ENCODE data around the gene ARHGAP35.
"Not testable (repeated sequence)": the region's sequence is repeated elsewhere in the genome, so short reads cannot be mapped to it uniquely, and the experiment has no call there.

ARHGAP35 gene

GRCh38 chr19:46868025-46868802 lies 7.4 kb downstream of the ARHGAP35 start:
- no peak for DNase-seq (ENCODE audit: low read depth in 2 of 3, low spot score in 1 of 3)

- not testable (repeated sequence) for DNase-seq (ENCODE audit: low read depth in 2 of 3, low spot score in 1 of 3)
Measured at GRCh38 chr19:46871173-46871572, 10.4 kb downstream of the ARHGAP35 start.

GRCh38 chr19:46872967-46873366 lies 12.2 kb downstream of the ARHGAP35 start:
- no peak for DNase-seq (ENCODE audit: low read depth in 2 of 3, low spot score in 1 of 3)

GRCh38 chr19:46875234-46875633 lies 14.4 kb downstream of the ARHGAP35 start:
- DNase-seq (ENCODE audit: low read depth in 2 of 3, low spot score in 1 of 3), result no peak

- no peak for DNase-seq (ENCODE audit: low read depth in 2 of 3, low spot score in 1 of 3)
Measured at GRCh38 chr19:46875657-46876056, 14.9 kb downstream of the ARHGAP35 start.

GRCh38 chr19:46878613-46879375 lies 18.0 kb downstream of the ARHGAP35 start:
- no peak for DNase-seq (ENCODE audit: low read depth in 2 of 3, low spot score in 1 of 3)

- no peak for DNase-seq (ENCODE audit: low read depth in 2 of 3, low spot score in 1 of 3)
Measured at GRCh38 chr19:46880431-46880830, 19.6 kb downstream of the ARHGAP35 start.

- no peak for DNase-seq (ENCODE audit: low read depth in 2 of 3, low spot score in 1 of 3)
Measured at GRCh38 chr19:46881092-46881491, 20.3 kb downstream of the ARHGAP35 start.

GRCh38 chr19:46882034-46882433 lies 21.2 kb downstream of the ARHGAP35 start:
- no peak for DNase-seq (ENCODE audit: low read depth in 2 of 3, low spot score in 1 of 3)

- DNase-seq (ENCODE audit: low read depth in 2 of 3, low spot score in 1 of 3), result not testable (repeated sequence)
Measured at GRCh38 chr19:46882751-46883150, 22.0 kb downstream of the ARHGAP35 start.

- DNase-seq (ENCODE audit: low read depth in 2 of 3, low spot score in 1 of 3), result no peak
Measured at GRCh38 chr19:46885411-46885810, 24.6 kb downstream of the ARHGAP35 start.

- DNase-seq (ENCODE audit: low read depth in 2 of 3, low spot score in 1 of 3), result no peak
Measured at GRCh38 chr19:46886546-46887239, 25.9 kb downstream of the ARHGAP35 start.

GRCh38 chr19:46887240-46887782 lies 26.5 kb downstream of the ARHGAP35 start:
- no peak for DNase-seq (ENCODE audit: low read depth in 2 of 3, low spot score in 1 of 3)

GRCh38 chr19:46890423-46891170 lies 29.8 kb downstream of the ARHGAP35 start:
- DNase-seq (ENCODE audit: low read depth in 2 of 3, low spot score in 1 of 3), result no peak

GRCh38 chr19:46892252-46893179 lies 31.7 kb downstream of the ARHGAP35 start:
- DNase-seq (ENCODE audit: low read depth in 2 of 3, low spot score in 1 of 3), result no peak

- DNase-seq (ENCODE audit: low read depth in 2 of 3, low spot score in 1 of 3), result no peak
Measured at GRCh38 chr19:46896076-46896794, 35.4 kb downstream of the ARHGAP35 start.

- no peak for DNase-seq (ENCODE audit: low read depth in 2 of 3, low spot score in 1 of 3)
Measured at GRCh38 chr19:46898731-46899130, 37.9 kb downstream of the ARHGAP35 start.

GRCh38 chr19:46900341-46900740 lies 39.5 kb downstream of the ARHGAP35 start:
- no peak for DNase-seq (ENCODE audit: low read depth in 2 of 3, low spot score in 1 of 3)
